ENCODE data around the gene GALNT12.

GALNT12 gene

GRCh38 chr9:98825414-98825813, 17.9 kb downstream of the GALNT12 start:
- H3K27me3 ChIP-seq (ENCODE audit: control insufficient read depth, insufficient read depth, low read length) = peaks cover 32% of the 10 kb centered on the region
- H3K9me3 ChIP-seq (replicated peaks; ENCODE audit: low read length) = no peaks in the 10 kb centered on the region
- no peak overlapping the region for H3K4me2 ChIP-seq (ENCODE audit: low read length)
- no peaks in the 10 kb centered on the region for H3K4me1 ChIP-seq (ENCODE audit: control insufficient read depth, insufficient read depth, low read length)
- no peak overlapping the region for H3K9ac ChIP-seq (ENCODE audit: low read depth, low read length)
- no peaks in the 10 kb centered on the region for H3K36me3 ChIP-seq (ENCODE audit: insufficient read depth, low read length)
- H3K4me3 ChIP-seq (ENCODE audit: low read length) = no peak overlapping the region

GRCh38 chr9:98826716-98827115, 19.2 kb downstream of the GALNT12 start:
- H3K9me3 ChIP-seq (replicated peaks; ENCODE audit: low read length) = no peaks in the 10 kb centered on the region
- H3K27me3 ChIP-seq (ENCODE audit: control insufficient read depth, insufficient read depth, low read length) = peaks cover 40% of the 10 kb centered on the region
- H3K4me3 ChIP-seq (ENCODE audit: low read length) = no peak overlapping the region
- no peak overlapping the region for H3K4me2 ChIP-seq (ENCODE audit: low read length)
- H3K9ac ChIP-seq (ENCODE audit: low read depth, low read length) = no peak overlapping the region
- H3K4me1 ChIP-seq (ENCODE audit: control insufficient read depth, insufficient read depth, low read length) = no peaks in the 10 kb centered on the region
- H3K36me3 ChIP-seq (ENCODE audit: insufficient read depth, low read length) = no peaks in the 10 kb centered on the region

GRCh38 chr9:98829766-98830165, 22.3 kb downstream of the GALNT12 start:
- H3K4me3 ChIP-seq (ENCODE audit: low read length) = no peak overlapping the region
- peaks cover 41% of the 10 kb centered on the region for H3K27me3 ChIP-seq (ENCODE audit: control insufficient read depth, insufficient read depth, low read length)
- no peaks in the 10 kb centered on the region for H3K9me3 ChIP-seq (replicated peaks; ENCODE audit: low read length)
- no peaks in the 10 kb centered on the region for H3K36me3 ChIP-seq (ENCODE audit: insufficient read depth, low read length)
- no peak overlapping the region for H3K4me2 ChIP-seq (ENCODE audit: low read length)
- H3K9ac ChIP-seq (ENCODE audit: low read depth, low read length) = no peak overlapping the region
- no peaks in the 10 kb centered on the region for H3K4me1 ChIP-seq (ENCODE audit: control insufficient read depth, insufficient read depth, low read length)

DNA sequence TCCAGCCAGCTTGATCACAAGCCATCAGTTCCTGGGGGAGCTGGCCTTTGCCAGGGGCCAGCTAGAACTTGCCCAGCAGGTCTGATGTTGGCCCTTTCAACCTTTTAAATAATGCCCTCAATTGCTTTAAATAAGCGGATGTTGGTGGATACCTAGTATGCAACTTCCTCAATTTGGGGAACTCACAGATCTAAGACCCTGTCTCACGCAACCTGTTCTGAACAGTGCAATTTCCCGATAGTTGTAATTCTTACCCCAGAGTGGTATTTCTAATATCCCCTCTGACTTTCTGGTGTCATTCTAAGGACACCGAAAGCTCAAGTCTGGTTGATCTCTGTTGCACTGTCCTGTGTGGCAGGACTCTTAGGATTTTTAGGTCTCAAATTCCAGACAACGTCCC, 23.1 kb downstream of the GALNT12 start:
- H3K9ac ChIP-seq (ENCODE audit: low read depth, low read length) = no peak overlapping the region
- H3K36me3 ChIP-seq (ENCODE audit: insufficient read depth, low read length) = no peaks in the 10 kb centered on the region
- H3K4me3 ChIP-seq (ENCODE audit: low read length) = no peak overlapping the region
- H3K9me3 ChIP-seq (replicated peaks; ENCODE audit: low read length) = no peaks in the 10 kb centered on the region
- H3K4me2 ChIP-seq (ENCODE audit: low read length) = no peak overlapping the region
- H3K27me3 ChIP-seq (ENCODE audit: control insufficient read depth, insufficient read depth, low read length) = peaks cover 48% of the 10 kb centered on the region
- no peaks in the 10 kb centered on the region for H3K4me1 ChIP-seq (ENCODE audit: control insufficient read depth, insufficient read depth, low read length)

DNA sequence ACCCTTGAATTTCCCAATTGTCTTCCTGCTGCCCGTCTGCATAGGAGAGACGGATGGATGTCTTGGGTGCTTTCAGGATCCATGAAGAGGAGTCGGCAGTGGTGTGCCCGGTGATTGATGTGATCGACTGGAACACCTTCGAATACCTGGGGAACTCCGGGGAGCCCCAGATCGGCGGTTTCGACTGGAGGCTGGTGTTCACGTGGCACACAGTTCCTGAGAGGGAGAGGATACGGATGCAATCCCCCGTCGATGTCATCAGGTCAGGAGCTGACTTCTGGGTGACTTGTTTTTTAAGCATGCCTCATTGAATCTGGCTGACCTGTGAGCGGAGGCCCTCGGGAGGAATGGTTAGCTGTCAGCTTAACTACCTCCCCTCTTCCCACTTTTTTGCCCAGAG, 24.2 kb downstream of the GALNT12 start:
- no peaks in the 10 kb centered on the region for H3K9me3 ChIP-seq (replicated peaks; ENCODE audit: low read length)
- no peak overlapping the region for H3K4me3 ChIP-seq (ENCODE audit: low read length)
- no peaks in the 10 kb centered on the region for H3K36me3 ChIP-seq (ENCODE audit: insufficient read depth, low read length)
- H3K9ac ChIP-seq (ENCODE audit: low read depth, low read length) = no peak overlapping the region
- H3K4me2 ChIP-seq (ENCODE audit: low read length) = no peak overlapping the region
- peaks cover 46% of the 10 kb centered on the region for H3K27me3 ChIP-seq (ENCODE audit: control insufficient read depth, insufficient read depth, low read length)
- H3K4me1 ChIP-seq (ENCODE audit: control insufficient read depth, insufficient read depth, low read length) = no peaks in the 10 kb centered on the region

- Histone ChIP-seq H3K36me3 (ENCODE audit: insufficient read depth, low read length) (no peaks in the 10 kb centered on the region), H3K9ac (ENCODE audit: low read depth, low read length) (no peak overlapping the region), H3K27me3 (ENCODE audit: control insufficient read depth, insufficient read depth, low read length) (peaks cover 40% of the 10 kb centered on the region), H3K9me3 (replicated peaks; ENCODE audit: low read length) (no peaks in the 10 kb centered on the region), H3K4me2 (ENCODE audit: low read length) (no peak overlapping the region), H3K4me1 (ENCODE audit: control insufficient read depth, insufficient read depth, low read length) (no peaks in the 10 kb centered on the region), H3K4me3 (ENCODE audit: low read length) (no peak overlapping the region)
These were observed 25.3 kb downstream of the GALNT12 start for GRCh38 chr9:98832768-98833089.

GRCh38 chr9:98833090-98833956, 25.9 kb downstream of the GALNT12 start:
- H3K4me3 ChIP-seq (ENCODE audit: low read length) = no peak overlapping the region

DNA sequence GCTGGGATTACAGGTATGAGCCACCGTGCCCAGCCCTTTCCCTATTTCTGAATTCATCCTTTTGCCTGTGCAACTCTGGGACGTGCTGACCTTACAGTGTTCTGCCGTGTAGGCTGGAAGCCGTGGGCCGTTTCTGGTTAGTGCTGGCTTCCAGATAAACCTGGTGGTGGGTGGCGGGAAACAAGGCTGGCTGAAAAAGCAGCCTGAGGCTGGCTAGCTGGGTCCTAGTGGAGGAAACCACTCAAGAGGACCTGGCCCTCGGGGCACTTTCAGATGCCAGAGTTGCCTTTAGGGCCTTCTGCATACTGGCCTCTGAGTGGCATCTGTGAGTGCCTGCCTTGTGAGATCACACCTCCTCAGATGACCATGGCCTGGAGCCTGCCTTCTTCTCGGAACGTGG, 26.9 kb downstream of the GALNT12 start:
- Histone ChIP-seq H3K4me2 (ENCODE audit: low read length) (no peak overlapping the region), H3K36me3 (ENCODE audit: insufficient read depth, low read length) (no peaks in the 10 kb centered on the region), H3K4me3 (ENCODE audit: low read length) (no peak overlapping the region), H3K4me1 (ENCODE audit: control insufficient read depth, insufficient read depth, low read length) (no peaks in the 10 kb centered on the region), H3K9me3 (replicated peaks; ENCODE audit: low read length) (no peaks in the 10 kb centered on the region), H3K9ac (ENCODE audit: low read depth, low read length) (no peak overlapping the region), H3K27me3 (ENCODE audit: control insufficient read depth, insufficient read depth, low read length) (peaks cover 42% of the 10 kb centered on the region)

More at GRCh38 chr9:98833090-98833956, 25.9 kb downstream of the GALNT12 start:
- Histone ChIP-seq H3K4me2 (ENCODE audit: low read length) (no peak overlapping the region), H3K36me3 (ENCODE audit: insufficient read depth, low read length) (no peaks in the 10 kb centered on the region), H3K9me3 (replicated peaks; ENCODE audit: low read length) (no peaks in the 10 kb centered on the region), H3K9ac (ENCODE audit: low read depth, low read length) (no peak overlapping the region), H3K27me3 (ENCODE audit: control insufficient read depth, insufficient read depth, low read length) (peaks cover 36% of the 10 kb centered on the region), H3K4me1 (ENCODE audit: control insufficient read depth, insufficient read depth, low read length) (no peaks in the 10 kb centered on the region)

DNA sequence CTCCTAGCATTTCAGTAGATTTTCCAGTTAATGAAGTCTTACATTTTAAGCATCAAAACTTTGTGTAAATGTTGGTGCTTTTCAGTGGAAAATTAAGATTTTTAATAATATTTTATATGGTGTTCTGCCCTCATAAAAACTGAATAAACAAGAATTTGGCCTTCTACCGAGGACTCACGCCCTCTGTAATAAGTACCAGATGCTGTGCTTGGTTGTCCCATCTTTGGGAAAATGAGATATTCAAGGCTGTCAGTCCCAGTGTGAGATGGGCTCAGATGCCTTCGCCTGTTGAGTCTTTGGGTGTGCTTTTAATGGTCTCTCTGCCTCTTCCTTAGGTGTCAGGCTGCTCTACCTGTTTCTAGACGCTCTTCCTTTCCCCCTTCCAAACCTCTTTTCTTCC, 28.7 kb downstream of the GALNT12 start:
- peaks cover 32% of the 10 kb centered on the region for H3K27me3 ChIP-seq (ENCODE audit: control insufficient read depth, insufficient read depth, low read length)
- H3K4me3 ChIP-seq (ENCODE audit: low read length) = no peak overlapping the region
- no peaks in the 10 kb centered on the region for H3K4me1 ChIP-seq (ENCODE audit: control insufficient read depth, insufficient read depth, low read length)
- H3K36me3 ChIP-seq (ENCODE audit: insufficient read depth, low read length) = no peaks in the 10 kb centered on the region
- H3K9ac ChIP-seq (ENCODE audit: low read depth, low read length) = no peak overlapping the region
- H3K9me3 ChIP-seq (replicated peaks; ENCODE audit: low read length) = no peaks in the 10 kb centered on the region
- no peak overlapping the region for H3K4me2 ChIP-seq (ENCODE audit: low read length)

DNA sequence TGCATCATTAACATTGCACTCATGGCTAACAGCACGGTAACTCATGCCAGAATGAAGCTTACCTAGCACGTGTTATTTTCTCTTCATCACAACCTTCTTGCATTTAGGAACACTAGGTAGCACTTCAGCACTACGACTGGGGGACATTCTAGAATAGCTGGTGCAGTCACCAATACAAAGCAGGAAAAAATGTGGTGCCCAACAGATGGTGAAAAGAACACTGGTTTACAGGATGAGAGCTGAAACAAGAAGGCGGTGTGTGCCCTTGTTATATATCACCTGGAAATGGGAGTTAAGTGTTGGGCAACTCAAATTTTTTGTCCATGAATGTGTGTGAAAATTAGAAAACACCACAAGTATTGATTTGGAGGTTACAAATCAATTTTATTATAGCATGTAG, 30.0 kb downstream of the GALNT12 start:
- no peaks in the 10 kb centered on the region for H3K9me3 ChIP-seq (replicated peaks; ENCODE audit: low read length)
- no peaks in the 10 kb centered on the region for H3K4me1 ChIP-seq (ENCODE audit: control insufficient read depth, insufficient read depth, low read length)
- H3K9ac ChIP-seq (ENCODE audit: low read depth, low read length) = no peak overlapping the region
- H3K4me2 ChIP-seq (ENCODE audit: low read length) = no peak overlapping the region
- peaks cover 30% of the 10 kb centered on the region for H3K27me3 ChIP-seq (ENCODE audit: control insufficient read depth, insufficient read depth, low read length)
- no peaks in the 10 kb centered on the region for H3K36me3 ChIP-seq (ENCODE audit: insufficient read depth, low read length)
- no peak overlapping the region for H3K4me3 ChIP-seq (ENCODE audit: low read length)

DNA sequence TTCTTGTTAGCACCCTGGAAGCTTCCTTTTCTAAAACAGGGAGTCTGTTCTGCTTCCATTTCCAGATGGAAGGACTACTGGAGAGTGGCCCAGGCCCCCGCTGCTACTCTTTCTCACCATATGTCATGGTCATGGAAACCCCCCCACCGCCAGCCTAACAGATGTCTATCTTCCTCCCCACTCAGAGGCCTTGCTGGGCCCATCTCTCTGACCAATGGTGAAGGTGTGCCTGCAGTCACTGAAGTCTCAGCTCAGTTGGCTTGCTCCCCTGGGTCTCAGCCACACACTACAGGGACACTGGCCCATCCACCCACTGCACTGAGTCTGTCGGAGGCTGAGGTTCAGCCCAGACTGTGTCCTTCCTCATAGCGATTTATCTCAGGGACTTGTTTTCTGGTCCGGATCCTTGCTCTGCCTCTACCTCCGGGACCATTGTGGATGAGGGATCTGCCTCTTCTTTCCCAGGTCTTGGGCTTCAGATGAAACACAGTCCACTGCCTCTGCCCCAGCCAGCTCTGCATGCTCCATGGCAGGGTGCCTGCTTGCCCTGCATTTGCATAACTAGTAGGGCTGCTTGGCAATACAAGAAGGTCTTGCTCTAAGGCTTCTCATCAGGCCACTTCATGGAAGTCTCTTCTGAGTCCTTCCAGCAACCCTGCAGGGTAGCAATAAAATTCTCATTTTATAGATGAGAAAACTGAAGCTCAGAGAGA, 30.8 kb downstream of the GALNT12 start:
- Histone ChIP-seq H3K27me3 (ENCODE audit: control insufficient read depth, insufficient read depth, low read length) (peaks cover 32% of the 10 kb centered on the region), H3K36me3 (ENCODE audit: insufficient read depth, low read length) (no peaks in the 10 kb centered on the region), H3K4me1 (ENCODE audit: control insufficient read depth, insufficient read depth, low read length) (no peaks in the 10 kb centered on the region), H3K9me3 (replicated peaks; ENCODE audit: low read length) (no peaks in the 10 kb centered on the region), H3K4me3 (ENCODE audit: low read length) (no peak overlapping the region), H3K4me2 (ENCODE audit: low read length) (no peak overlapping the region), H3K9ac (ENCODE audit: low read depth, low read length) (no peak overlapping the region)

Data from skeletal muscle satellite cell (primary cell).